SK-N-SH (cell line): ENCODE data around the gene CPVL. TPM values are rescaled to one million over a fixed set of nuclear protein-coding genes. Genes with fewer than 3 reads are reported as not detected.

Experiments
- CTCF ChIA-PET: fragments of 300-600, 350-600 bp; formaldehyde crosslinking; extraction: SDS; loops from one replicate; lab custom pipeline; 2021; lab: Yijun Ruan, JAX
- POLR2A ChIA-PET: fragments of 350-600 bp; sonication (Branson Sonifier 250); formaldehyde crosslinking; extraction: SDS; loops from one replicate; lab custom pipeline; 2020; ENCODE audit warnings: antibody characterized with exemption, inconsistent platforms; lab: Yijun Ruan, JAX
- DNase-seq: peaks from one replicate; pipeline ENCODE4 v3.0.0; 2012
- H2AFZ ChIP-seq: fragments of 200-600 bp; sonication (generic); 2 replicates; pipeline ENCODE4 v1.8.1; 2016; ENCODE audit warnings: antibody characterized with exemption, mild to moderate bottlenecking, low read depth
- H3F3A ChIP-seq: fragments of 200-600 bp; sonication (generic); replicated peaks from 2 replicates; pipeline ENCODE3; 2016; ENCODE audit warnings: antibody characterized with exemption, mild to moderate bottlenecking; ENCODE audit not compliant: insufficient read depth
- H3K27ac ChIP-seq, 2 experiments: fragments of 200-500 bp in 1 of 2; fragments of 200-600 bp in 1 of 2; sonication (Bioruptor generic) in 1 of 2; sonication (generic), shearing (Covaris generic) in 1 of 2; 2 replicates each; pipeline versions ENCODE4 v1.5.1 to v1.6.1; 2014 to 2016; ENCODE audit warnings: low read depth in 2 of 2, inconsistent platforms in 1 of 2, low read length in 1 of 2, mild to moderate bottlenecking in 1 of 2, mixed read lengths in 1 of 2
- H3K27me3 ChIP-seq: fragments of 200-600 bp; sonication (generic), shearing (Covaris generic); 2 replicates; pipeline ENCODE4 v1.6.1; 2016; ENCODE audit warnings: mixed run types; ENCODE audit not compliant: insufficient read depth
- H3K36me3 ChIP-seq, 2 experiments: fragments of 200-500 bp in 1 of 2; fragments of 200-600 bp in 1 of 2; sonication (Bioruptor generic) in 1 of 2; sonication (generic) in 1 of 2; replicated peaks in 1 of 2; 2 replicates each; pipeline versions ENCODE3 to v1.5.1; 2014 to 2016; ENCODE audit warnings: low read length in 1 of 2, mild to moderate bottlenecking in 1 of 2; ENCODE audit not compliant: insufficient read depth in 2 of 2, control insufficient read depth in 1 of 2
- H3K4me1 ChIP-seq, 2 experiments: fragments of 200-500 bp in 1 of 2; fragments of 200-600 bp in 1 of 2; sonication (Bioruptor generic) in 1 of 2; sonication (generic), shearing (Covaris generic) in 1 of 2; 2 replicates each; pipeline versions ENCODE4 v1.5.1 to v1.6.1; 2014 to 2016; ENCODE audit warnings: low read depth in 1 of 2, low read length in 1 of 2, mixed run types in 1 of 2; ENCODE audit not compliant: insufficient read depth in 2 of 2, control insufficient read depth in 1 of 2
- H3K4me2 ChIP-seq: fragments of 200-600 bp; sonication (generic), shearing (Covaris generic); 2 replicates; pipeline ENCODE4 v1.6.1; 2017; ENCODE audit warnings: mixed run types
- H3K4me3 ChIP-seq, 2 experiments: fragments of 200-500 bp in 1 of 2; fragments of 200-600 bp in 1 of 2; sonication (Bioruptor generic) in 1 of 2; sonication (generic), shearing (Covaris generic) in 1 of 2; 2 replicates each; pipeline versions ENCODE4 v1.5.1 to v1.8.1; 2014 to 2016; ENCODE audit warnings: low read depth in 2 of 2, inconsistent platforms in 1 of 2, low read length in 1 of 2, mild to moderate bottlenecking in 1 of 2, mixed read lengths in 1 of 2, moderate library complexity in 1 of 2
- H3K79me2 ChIP-seq: fragments of 200-600 bp; sonication (generic); 2 replicates; pipeline ENCODE4 v1.8.1; 2017; ENCODE audit warnings: mild to moderate bottlenecking; ENCODE audit not compliant: insufficient read depth
- H3K9ac ChIP-seq: fragments of 200-600 bp; sonication (generic); 2 replicates; pipeline ENCODE4 v1.6.1; 2017; ENCODE audit warnings: mixed run types
- H3K9me2 ChIP-seq: fragments of 200-600 bp; sonication (generic); 2 replicates; pipeline ENCODE4 v1.6.1; 2017; ENCODE audit warnings: mixed run types
- H3K9me3 ChIP-seq: fragments of 200-600 bp; sonication (generic); 2 replicates; pipeline ENCODE4 v1.6.1; 2017; ENCODE audit warnings: mixed run types, mild to moderate bottlenecking, moderate library complexity
- H4K20me1 ChIP-seq: fragments of 200-600 bp; sonication (generic); 2 replicates; pipeline ENCODE4 v1.6.1; 2017; ENCODE audit warnings: mild to moderate bottlenecking, mixed run types; ENCODE audit not compliant: insufficient read depth
- CHD2 ChIP-seq: fragments of 150-350 bp; IDR thresholded peaks from 2 replicates; pipeline ENCODE4 v1.6.1; 2018; ENCODE audit warnings: low read length; ENCODE audit not compliant: partially characterized antibody
- ELF1 ChIP-seq: IDR thresholded peaks from 2 replicates; pipeline ENCODE4 v1.4.0; 2012
- EP300 ChIP-seq, 2 experiments: IDR thresholded peaks; 2 replicates each; pipeline versions ENCODE4 v1.4.0 to v1.6.1; 2012; ENCODE audit warnings: borderline replicate concordance in 1 of 2, low read depth in 1 of 2, low read length in 1 of 2
- FOXJ3 ChIP-seq: sonication (generic); formaldehyde crosslinking; IDR thresholded peaks from 2 replicates; pipeline ENCODE4 v1.5.1; 2020; ENCODE audit warnings: mild to moderate bottlenecking, missing genetic modification reagents
- FOXM1 ChIP-seq: IDR thresholded peaks from 2 replicates; pipeline ENCODE4 v1.4.0; 2012; ENCODE audit warnings: low read depth, mild to moderate bottlenecking
- GABPA ChIP-seq: IDR thresholded peaks from 2 replicates; pipeline ENCODE4 v1.4.0; 2012; ENCODE audit warnings: low read depth, mild to moderate bottlenecking
- JUND ChIP-seq: IDR thresholded peaks from 2 replicates; pipeline ENCODE4 v1.4.0; 2012
- MEF2A ChIP-seq: IDR thresholded peaks from 2 replicates; pipeline ENCODE4 v1.4.0; 2012; ENCODE audit warnings: low read depth, borderline replicate concordance
- MXI1 ChIP-seq: IDR thresholded peaks from 2 replicates; pipeline ENCODE4 v1.6.1; 2012; ENCODE audit warnings: mild to moderate bottlenecking, low read depth, low read length, improper control_type of control experiment
- NFIC ChIP-seq: IDR thresholded peaks from 2 replicates; pipeline ENCODE4 v1.4.0; 2012; ENCODE audit warnings: borderline replicate concordance
- NRF1 ChIP-seq: IDR thresholded peaks from 2 replicates; pipeline ENCODE4 v1.6.1; 2012; ENCODE audit warnings: low read depth, mild to moderate bottlenecking, low read length
- RCOR1 ChIP-seq: fragments of 150-350 bp; IDR thresholded peaks from 2 replicates; pipeline ENCODE4 v1.6.1; 2017; ENCODE audit warnings: antibody characterized with exemption, low read length
- REST ChIP-seq: IDR thresholded peaks from 2 replicates; pipeline ENCODE4 v1.6.1; 2012; ENCODE audit warnings: mild to moderate bottlenecking, low read depth, low read length, moderate library complexity
- RFX5 ChIP-seq: IDR thresholded peaks from 2 replicates; pipeline ENCODE4 v1.6.1; 2012; ENCODE audit warnings: mild to moderate bottlenecking, improper control_type of control experiment, low read length
- SIN3A ChIP-seq: IDR thresholded peaks from 2 replicates; pipeline ENCODE4 v1.6.1; 2012; ENCODE audit warnings: low read depth, mild to moderate bottlenecking, low read length, moderate library complexity, borderline replicate concordance
- SMC3 ChIP-seq: IDR thresholded peaks from 2 replicates; pipeline ENCODE4 v1.6.1; 2012; ENCODE audit warnings: low read depth, low read length, improper control_type of control experiment
- TAF1 ChIP-seq: IDR thresholded peaks from 2 replicates; pipeline ENCODE4 v1.6.1; 2012; ENCODE audit warnings: low read depth, mild to moderate bottlenecking, low read length, moderate library complexity, borderline replicate concordance
- TEAD4 ChIP-seq: IDR thresholded peaks from 2 replicates; pipeline ENCODE4 v1.4.0; 2012; ENCODE audit warnings: mild to moderate bottlenecking, borderline replicate concordance; ENCODE audit not compliant: insufficient read depth
- USF2 ChIP-seq: fragments of 150-350 bp; IDR thresholded peaks from 2 replicates; pipeline ENCODE4 v1.6.1; 2017; ENCODE audit warnings: antibody characterized with exemption, low read length, low read depth, borderline replicate concordance
- WGBS: methylation state at CpG from one replicate; pipeline ENCODE4 v1.1.6; 2017; ENCODE audit warnings: low lambda C conversion rate; 5-methylcytosine and 5-hydroxymethylcytosine counted together
- polyA plus RNA-seq, 3 experiments: library from polyadenylated mRNA; depleted of rRNA; stranded (reverse); fragments of >200 nt; gene quantifications; 2 replicates each; pipeline ENCODE4 v1.2.3, GENCODE V29; 2012
- TF ChIP-seq, protein P1 (sequence below): IDR thresholded peaks from 2 replicates; pipeline ENCODE4 v1.4.0; 2012; ENCODE audit warnings: low read depth
- TF ChIP-seq, protein P2 (sequence below): fragments of 150-350 bp; IDR thresholded peaks from 2 replicates; pipeline ENCODE4 v1.6.1; 2016; ENCODE audit warnings: mild to moderate bottlenecking, low read depth, low read length

The CPVL gene
- polyA plus RNA-seq, 1 of the 3 experiments (the other 2 are of a cell fraction) = not detected

DNA sequence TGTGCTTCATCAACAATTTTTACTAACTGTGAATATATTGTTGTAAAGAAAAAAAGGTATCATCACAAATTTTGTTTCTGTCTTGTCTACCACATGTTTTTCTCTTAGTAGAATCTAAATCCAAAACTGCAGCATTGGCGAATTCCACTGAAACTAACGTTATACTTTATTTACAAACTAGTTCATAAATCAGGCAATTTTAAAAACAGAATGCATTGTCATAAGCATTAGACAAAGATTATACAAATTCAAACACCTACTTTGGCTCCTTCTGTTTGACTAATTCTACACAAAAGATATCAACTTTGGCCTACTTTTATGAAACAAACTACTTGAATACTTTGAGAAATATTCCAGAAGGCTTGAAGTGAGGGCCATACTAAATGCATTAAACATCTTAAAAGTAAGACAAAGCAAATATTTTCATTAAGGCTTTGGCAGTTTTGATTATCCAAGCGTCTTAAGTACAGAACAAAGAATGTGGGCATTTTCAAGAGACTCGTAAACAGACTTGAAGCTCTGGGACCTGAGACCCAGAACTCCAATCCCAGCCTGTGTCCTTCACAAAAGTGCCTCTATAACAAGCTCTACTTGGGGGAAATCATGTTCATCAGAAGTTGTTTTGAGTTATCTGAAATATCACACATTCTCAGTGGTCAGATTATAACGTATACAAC, 81.0 kb downstream of the CPVL start:
- H3K27ac ChIP-seq = no peak overlapping the region
- H3K4me1 ChIP-seq = no peaks in the 10 kb centered on the region; a peak in 1 of 4 replicates
- H3K9ac ChIP-seq = no peak overlapping the region
- 46% methylated on average over 5 of the region's 5 CpGs for WGBS
- H3K4me3 ChIP-seq = no peak overlapping the region
- no peaks in the 10 kb centered on the region for H3K36me3 ChIP-seq
- no peak overlapping the region for H3K4me2 ChIP-seq
- no peaks in the 10 kb centered on the region for H3K9me2 ChIP-seq
- H3K79me2 ChIP-seq = no peaks in the 10 kb centered on the region
- ChIA-PET CTCF (interaction anchor here (0.6 to 1.1 kb wide), 4 partner anchors 8 to 105 kb away, joined by 3 read pairs; no protein-coding TSS in a partner anchor), POLR2A (no interaction called here)
- H3K27me3 ChIP-seq = no peaks in the 10 kb centered on the region
- TF ChIP-seq EP300 (IDR thresholded peaks at IDR 0.05; ENCODE audit: borderline replicate concordance in 1 of 2, low read depth in 1 of 2, low read length in 1 of 2) = no peak
- TF ChIP-seq FOXJ3 (CRISPR knock-in tag) = no peak
- no peak for TF ChIP-seq MEF2A
- TF ChIP-seq TEAD4 = no peak
- no peak for TF ChIP-seq RFX5
- TF ChIP-seq USF2 = no peak
- TF ChIP-seq, protein P1, sequence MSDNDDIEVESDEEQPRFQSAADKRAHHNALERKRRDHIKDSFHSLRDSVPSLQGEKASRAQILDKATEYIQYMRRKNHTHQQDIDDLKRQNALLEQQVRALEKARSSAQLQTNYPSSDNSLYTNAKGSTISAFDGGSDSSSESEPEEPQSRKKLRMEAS = no peak
- TF ChIP-seq FOXM1 = no peak
- TF ChIP-seq CHD2 = no peak
- TF ChIP-seq RCOR1 = no peak
- TF ChIP-seq ELF1 = no peak
- TF ChIP-seq SIN3A = no peak
- no peak for TF ChIP-seq SMC3
- TF ChIP-seq TAF1 = no peak
- TF ChIP-seq GABPA = no peak
- no peaks in the 10 kb centered on the region for H3K9me3 ChIP-seq
- DNase-seq = no peak
- no peaks in the 10 kb centered on the region for H3F3A ChIP-seq
- no peak overlapping the region for H2AFZ ChIP-seq
- no peaks in the 10 kb centered on the region for H4K20me1 ChIP-seq

- no peaks in the 10 kb centered on the region for H3K36me3 ChIP-seq
- DNase-seq = no peak
- 56% methylated on average over 2 of the region's 2 CpGs for WGBS
- no peaks in the 10 kb centered on the region; a peak in 1 of 4 replicates for H3K4me1 ChIP-seq
- TF ChIP-seq, protein P1 = no peak
- TF ChIP-seq MXI1 (no peak), CHD2 (no peak), REST (no peak), JUND (no peak), TEAD4 (no peak), NFIC (no peak), NRF1 (no peak)
- TF ChIP-seq, protein P2, sequence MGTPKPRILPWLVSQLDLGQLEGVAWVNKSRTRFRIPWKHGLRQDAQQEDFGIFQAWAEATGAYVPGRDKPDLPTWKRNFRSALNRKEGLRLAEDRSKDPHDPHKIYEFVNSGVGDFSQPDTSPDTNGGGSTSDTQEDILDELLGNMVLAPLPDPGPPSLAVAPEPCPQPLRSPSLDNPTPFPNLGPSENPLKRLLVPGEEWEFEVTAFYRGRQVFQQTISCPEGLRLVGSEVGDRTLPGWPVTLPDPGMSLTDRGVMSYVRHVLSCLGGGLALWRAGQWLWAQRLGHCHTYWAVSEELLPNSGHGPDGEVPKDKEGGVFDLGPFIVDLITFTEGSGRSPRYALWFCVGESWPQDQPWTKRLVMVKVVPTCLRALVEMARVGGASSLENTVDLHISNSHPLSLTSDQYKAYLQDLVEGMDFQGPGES = no peak
- CTCF ChIA-PET = interaction anchor here (0.8 to 1.0 kb wide), 2 partner anchors 17 to 38 kb away, joined by 3 read pairs; no protein-coding TSS in a partner anchor
- no peak overlapping the region for H3K27ac ChIP-seq
- H3K27me3 ChIP-seq = no peaks in the 10 kb centered on the region
- no peaks in the 10 kb centered on the region for H4K20me1 ChIP-seq
- no peaks in the 10 kb centered on the region for H3K9me3 ChIP-seq
- no peaks in the 10 kb centered on the region for H3F3A ChIP-seq
- no peak overlapping the region for H2AFZ ChIP-seq
- no peaks in the 10 kb centered on the region for H3K9me2 ChIP-seq
- H3K4me3 ChIP-seq = no peak overlapping the region
- no peak overlapping the region for H3K9ac ChIP-seq
- H3K4me2 ChIP-seq = no peak overlapping the region
- POLR2A ChIA-PET = no interaction called here
- no peaks in the 10 kb centered on the region for H3K79me2 ChIP-seq
Measured at GRCh38 chr7:29063872-29064271, 82.5 kb downstream of the CPVL start.
